ENCODE measurements around the gene COPS9.

The COPS9 gene

DNA sequence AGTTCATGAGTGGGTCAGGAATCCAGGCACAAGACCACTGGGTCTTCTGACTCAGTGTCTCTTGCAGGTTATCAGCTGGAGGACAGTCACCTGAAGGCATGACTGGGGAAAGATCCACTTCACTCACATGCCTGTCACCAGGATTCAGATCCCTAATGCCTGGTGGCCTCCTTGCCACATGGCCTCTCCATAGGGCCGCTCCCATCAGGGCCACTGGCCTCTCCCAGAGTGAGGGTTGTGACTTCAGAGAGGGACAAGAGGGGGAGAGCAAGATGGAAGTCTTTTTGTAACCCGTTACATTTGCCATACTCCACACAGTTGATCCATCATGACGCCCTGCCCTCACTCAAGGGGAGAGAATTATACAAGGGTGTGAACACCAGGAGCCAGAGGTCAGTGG lies 17.3 kb upstream of the COPS9 start:
- DNase-seq: peak in 2 of 10 donors; percentile 35 to 51
- intact Hi-C loops (cut with DNase I): loop anchor here (5.0 kb wide), 1 partner anchor 284 kb away; the partner anchor contains the start of gene GPC1

DNA sequence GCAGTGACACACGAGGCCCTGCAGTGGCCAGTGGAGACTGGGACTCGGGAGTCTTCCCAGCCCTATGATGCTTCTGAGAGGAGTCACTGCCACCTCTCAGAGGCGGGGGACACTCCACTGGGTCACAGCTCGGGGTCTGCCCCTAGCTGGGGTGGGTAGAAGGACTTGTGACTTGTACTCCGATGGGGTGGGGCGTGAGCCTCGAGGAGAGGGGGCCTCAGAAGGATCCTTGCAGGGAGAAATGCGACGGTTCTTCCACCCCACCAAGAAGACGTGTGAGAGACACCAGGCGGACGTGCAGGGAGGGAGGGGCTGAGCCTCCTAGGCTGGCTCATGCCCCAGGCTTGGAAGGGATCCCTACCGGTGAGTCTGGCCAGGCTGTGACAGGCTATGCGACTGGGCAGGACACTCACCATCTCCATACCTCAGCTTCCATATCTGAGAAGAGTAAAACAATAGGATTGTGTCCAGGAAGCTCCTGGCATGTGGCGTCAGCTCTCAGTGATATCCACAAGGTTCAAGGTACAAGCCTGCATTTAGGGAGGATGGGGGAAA lies 15.4 kb upstream of the COPS9 start:
- intact Hi-C loops (cut with DNase I): loop anchor here (5.0 kb wide), 1 partner anchor 286 kb away; the partner anchor contains the start of gene GPC1
- peak in 4 of 10 donors; percentile 13 to 69 (median 58) for DNase-seq

DNA sequence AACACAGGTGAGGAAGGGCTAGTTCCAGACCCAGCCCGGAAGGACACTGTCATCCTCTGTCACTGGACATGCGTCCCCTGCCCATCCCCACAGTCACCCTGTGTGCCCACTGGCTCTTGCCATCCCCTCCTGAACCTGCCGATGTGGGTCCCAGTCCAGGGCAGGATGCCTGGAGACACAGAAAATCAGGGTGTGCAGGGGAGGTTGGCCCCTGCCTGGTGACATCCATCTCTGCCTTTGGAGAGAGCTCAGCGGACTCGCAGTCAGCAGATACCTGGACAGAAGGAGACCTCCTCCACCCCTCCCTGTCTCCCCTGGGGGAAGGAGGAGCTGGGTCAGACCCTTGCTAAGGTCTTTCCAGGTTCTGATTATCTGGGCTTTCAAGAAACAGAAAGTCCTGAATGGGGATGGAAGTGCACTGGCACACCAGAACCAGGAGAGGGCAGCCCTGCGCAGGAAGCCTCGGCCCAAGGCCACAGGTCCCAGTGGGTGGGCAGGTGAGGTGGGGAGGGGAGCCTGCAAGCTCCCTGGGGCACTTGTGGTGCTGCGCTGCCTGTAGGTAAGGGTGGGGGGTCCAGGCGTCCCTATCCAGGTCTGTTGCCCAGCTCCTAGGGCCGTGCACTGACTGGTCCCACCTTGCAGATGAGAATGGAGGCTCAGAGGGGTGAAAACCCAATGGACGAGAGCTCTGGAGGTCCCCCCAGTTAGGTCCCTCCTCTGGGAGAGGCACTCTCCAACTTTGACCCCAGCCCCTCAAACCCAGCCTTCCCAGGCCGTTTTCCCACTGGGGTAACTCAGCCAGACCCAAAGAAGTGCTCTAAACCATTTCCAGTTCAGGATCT lies 14.1 kb upstream of the COPS9 start:
- peak in 9 of 10 donors; percentile 41 to 93 (median 56) for DNase-seq
- intact Hi-C loops (cut with DNase I): loop anchor here (5.0 kb wide), 1 partner anchor 287 kb away; the partner anchor contains the start of gene GPC1

DNA sequence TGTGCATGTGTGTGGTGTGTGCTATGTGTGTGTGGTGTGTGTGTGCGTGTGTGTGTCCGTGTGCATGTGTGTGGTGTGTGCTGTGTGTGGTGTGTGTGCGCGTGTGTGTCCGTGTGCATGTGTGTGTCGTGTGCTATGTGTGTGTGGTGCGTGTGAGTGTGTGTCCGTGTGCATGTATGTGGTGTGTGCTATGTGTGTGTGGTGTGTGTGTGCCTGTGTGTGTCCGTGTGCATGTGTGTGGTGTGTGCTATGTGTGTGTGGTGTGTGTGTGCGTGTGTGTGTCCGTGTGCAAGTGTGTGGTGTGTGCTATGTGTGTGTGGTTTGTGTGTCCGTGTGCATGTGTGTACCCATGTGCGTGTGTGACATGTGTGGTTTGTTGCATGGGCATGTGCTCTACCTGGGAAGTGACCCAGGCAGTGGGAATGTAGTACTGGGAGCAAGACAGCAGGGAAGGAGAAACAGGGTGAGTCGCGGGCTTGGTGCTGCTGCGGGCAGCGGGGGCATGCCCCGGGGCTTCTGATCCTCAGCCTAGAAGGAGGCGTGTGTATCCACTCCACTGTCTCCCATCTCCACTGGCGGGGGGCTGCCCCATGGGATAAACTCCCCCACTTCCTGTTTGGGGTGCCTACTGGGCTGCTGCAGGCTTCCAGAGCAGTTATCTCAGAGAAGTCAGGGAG lies 11.9 kb upstream of the COPS9 start:
- intact Hi-C loops (cut with DNase I): no loop called here

DNA sequence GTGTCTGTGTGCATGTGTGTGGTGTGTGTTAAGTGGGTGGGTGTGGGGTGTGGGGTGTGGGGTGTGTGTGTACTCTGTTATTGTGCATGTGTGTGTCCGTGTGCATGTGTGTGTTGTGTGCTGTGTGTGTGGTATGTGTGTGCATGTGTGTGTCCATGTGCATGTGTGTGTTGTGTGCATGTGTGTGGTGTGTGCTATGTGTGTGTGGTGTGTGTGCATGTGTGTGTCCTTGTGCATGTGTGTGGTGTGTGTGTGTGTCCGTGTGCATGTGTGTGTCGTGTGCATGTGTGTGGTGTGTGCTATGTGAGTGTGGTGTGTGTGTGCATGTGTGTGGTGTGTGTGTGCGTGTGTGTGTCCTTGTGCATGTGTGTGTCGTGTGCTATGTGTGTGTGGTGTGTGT lies 11.3 kb upstream of the COPS9 start:
- no peak for DNase-seq
- intact Hi-C loops (cut with DNase I): no loop called here

More for the DNA sequence above, 11.9 kb upstream of the COPS9 start:
- DNase-seq: peak in 1 of 10 donors; percentile 52

DNA sequence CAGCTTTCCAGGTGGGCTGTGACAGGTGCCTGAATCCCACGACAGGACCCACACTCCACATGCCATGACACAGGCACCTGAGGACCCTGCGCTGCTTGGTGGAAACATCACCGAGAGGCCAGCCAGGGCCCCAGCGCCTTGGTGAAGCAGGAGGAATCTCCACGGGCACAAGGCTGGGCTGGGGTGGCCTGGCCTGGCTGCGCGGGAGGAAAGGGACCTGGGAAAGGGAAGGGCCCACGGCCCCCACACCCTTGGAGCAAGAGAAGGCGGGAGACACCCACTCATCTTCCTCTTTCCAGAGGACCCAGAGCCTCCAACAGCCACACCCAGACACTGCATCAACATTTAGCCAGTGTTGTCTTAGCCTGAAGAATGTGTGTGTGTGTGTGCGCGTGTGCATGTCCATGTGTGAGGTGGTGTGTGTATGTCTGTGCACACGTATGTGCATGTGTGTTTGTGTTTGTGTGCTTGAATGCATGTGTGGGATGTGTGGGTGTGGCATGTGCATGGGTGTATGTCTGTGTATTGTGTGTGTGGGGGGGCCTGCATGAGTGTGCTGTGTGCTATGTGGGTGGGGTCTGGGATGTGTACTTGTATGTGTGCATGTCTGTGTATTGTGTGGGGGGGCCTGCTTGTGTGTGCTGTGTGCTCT lies 10.6 kb upstream of the COPS9 start:
- DNase-seq: peak in 1 of 10 donors; percentile 35
- intact Hi-C loops (cut with DNase I): no loop called here

DNA sequence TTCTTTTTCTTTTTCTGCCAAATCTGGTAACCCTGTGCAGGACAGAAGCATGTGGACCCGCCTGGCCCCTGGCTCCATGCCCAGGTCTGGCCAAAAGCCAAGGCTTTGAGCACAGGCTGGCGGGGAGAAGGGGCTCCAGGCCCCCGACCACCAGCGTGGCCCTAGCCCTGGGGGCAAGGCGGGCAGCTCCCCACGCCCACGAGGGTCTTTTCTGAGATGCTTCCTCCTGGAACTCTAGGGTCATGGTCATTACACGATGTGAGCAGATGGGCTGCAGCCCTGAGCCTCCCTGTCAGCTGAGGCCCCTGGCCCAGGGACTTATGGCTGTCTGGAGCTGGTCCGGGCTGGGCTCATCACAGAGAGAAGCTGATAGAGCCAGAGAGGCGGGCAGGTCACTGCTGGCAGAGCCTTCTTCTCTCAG lies 10.0 kb upstream of the COPS9 start:
- intact Hi-C loops (cut with DNase I): no loop called here
- peak in 1 of 10 donors; percentile 66 for DNase-seq

DNA sequence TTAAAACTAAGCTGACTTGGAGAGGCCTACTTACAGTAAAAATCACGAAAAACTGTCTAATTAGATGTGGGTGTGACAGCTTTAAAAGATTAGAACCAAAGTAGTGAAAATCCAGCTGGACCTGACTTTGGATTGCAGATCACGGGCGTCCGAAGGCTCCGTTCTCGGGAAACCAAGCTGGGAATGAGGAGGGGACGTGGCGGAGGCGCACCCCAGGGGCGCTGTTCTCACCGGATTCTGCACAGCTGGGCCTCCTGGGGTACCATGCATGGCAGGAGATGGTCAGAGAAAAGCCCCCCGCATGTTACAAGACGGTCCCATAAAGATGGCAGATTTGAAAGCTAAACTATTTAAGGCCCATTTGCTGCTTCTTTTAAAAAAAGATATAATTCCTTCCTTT lies 9.4 kb upstream of the COPS9 start:
- intact Hi-C loops (cut with DNase I): no loop called here
- DNase-seq: peak in 3 of 10 donors; percentile 7 to 64 (median 57)

DNA sequence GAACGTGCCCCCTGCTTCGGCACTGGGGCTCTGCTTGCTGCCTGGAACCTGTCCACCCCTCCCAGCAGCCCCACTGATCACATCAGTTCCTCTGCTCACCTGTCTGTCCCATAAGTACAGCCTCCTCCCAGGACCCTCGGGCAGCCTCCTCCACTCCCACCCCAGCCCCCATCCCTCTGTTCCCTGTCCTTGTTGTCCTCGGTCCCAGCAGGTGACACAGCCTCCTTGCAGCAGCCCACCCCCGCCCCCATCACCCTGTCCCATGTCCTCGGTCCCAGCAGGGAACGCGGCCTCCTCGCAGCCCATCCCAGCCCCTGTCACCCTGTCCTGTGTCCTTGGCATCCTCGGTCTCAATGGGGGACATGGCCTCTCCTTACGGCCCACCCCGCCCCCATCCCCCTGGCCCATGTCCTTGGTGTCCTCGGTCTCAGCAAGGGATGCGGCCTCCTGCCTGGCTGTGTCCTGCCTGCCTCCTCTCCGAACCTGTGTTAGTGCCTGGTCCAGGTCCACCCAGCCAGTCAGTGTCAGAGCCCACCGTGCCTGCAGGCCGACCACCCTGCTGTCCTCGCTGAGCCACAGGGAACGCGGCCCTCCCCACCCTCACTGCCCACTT lies 8.7 kb upstream of the COPS9 start:
- DNase-seq: peak in 3 of 10 donors; percentile 61 to 80 (median 62)
- intact Hi-C loops (cut with DNase I): no loop called here

DNA sequence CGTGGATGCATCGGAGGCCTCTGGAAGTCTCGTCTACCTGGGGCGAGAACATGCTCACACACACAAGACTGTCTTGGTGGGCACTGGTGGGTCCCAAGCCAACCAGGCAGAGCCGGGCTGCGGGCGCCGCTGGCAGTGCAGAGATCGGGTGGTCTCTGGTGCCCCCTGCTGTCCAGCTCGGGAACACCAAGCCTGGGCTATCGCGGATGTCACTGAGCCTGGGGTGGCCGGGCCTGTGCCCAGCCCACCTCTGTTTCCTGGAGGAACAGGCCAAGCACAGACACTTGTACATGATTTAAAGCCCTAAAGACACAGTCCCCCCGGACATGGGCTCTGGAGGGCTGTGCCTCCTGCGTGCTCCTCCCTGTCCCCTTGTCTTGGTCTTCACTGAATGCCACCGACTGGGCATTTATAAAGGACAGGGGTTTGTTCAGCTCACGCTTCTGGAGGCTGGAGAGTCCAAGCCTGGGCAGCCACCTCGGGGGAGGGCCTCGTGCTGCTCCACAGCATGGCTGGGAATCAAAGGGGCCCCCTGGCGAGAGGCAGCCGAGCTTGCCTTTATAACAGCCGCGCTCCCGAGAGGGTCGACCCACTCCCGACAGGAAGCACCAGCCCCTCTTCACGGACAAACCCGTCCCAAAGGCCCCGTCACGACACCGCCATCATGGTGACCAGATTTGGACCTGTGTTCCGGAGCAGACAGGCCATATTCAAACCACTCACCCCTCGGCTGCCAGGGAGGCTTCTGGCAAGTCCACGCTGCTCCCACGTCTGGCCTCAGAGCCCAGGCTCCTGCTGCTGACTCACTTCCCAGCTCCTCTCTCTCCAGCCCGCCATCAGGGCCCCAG lies 7.9 kb upstream of the COPS9 start:
- intact Hi-C loops (cut with DNase I): loop anchor here (1.0 kb wide), 1 partner anchor 83 kb away; no protein-coding TSS in a partner anchor
- peak; percentile 74 to 97 (median 86) for DNase-seq

DNA sequence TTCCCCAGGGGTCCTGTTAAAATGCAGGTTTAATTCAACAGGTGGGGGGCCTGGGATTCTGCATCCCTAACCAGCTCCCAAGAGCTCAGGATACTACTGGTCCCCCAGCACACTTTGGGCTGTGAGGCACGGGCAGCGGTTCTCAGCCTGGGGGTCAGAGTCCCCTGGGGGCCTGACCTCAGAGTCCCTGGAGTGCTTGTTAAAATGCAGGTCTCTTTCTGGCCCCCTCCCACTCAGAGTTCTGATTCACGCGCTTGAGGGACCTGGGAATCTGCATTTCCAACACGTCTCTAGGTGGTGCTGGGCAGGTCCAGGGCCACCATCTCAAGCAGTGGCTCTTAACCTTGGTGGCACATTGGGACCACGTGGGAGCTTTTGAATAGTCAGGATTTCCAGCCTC lies 7.2 kb upstream of the COPS9 start:
- intact Hi-C loops (cut with DNase I): loop anchor here (1.0 kb wide), 1 partner anchor 82 kb away; no protein-coding TSS in a partner anchor
- peak in 5 of 10 donors; percentile 6 to 34 (median 22) for DNase-seq

DNA sequence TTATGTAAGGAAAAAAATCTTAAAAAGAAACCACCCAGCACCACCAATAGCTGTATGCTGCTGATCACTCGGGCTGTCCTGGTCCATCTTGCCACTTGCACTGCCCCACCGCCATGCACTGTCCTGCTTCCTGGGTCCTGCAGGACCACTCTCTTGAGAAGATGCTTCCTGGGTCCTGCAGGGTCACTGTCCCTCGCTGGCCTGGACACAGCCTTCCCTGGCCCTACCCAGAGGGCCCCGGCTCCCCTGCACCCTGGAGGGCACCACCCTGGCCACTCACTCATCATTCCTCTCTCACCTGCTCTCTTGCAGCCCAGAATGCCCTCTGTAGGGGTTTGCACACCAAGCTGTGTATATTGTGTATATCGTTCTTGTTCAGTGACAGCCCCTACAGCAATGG lies 6.8 kb upstream of the COPS9 start:
- intact Hi-C loops (cut with DNase I): loop anchor here (1.0 kb wide), 1 partner anchor 82 kb away; no protein-coding TSS in a partner anchor
- peak in 4 of 10 donors; percentile 6 to 51 (median 35) for DNase-seq

DNA sequence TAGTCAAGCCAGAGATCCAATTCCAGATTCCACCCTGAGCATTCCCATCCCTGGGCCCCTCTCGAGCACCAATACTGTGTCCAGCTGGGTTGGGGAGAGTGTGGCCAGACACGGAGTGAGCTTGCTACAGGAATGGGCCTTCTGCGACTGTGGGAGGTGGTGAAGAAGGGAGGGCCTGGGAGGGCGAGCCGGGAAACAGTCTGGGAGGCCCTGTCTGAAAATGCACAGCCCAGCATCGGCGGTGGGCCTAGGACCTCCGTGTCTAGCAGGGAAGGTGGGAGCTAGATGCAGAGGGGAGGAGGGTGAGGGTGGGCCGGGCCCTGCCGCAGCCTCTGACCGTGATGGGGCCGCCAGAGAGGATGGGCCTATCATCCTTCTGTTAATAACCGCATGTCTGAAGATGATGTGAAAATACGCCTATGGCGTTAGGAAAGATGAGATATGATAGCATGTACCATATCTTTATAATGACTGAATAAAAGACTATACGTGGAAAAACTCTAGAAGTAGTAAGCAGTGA lies 6.2 kb upstream of the COPS9 start:
- peak in 3 of 10 donors; percentile 27 to 62 (median 43) for DNase-seq
- intact Hi-C loops (cut with DNase I): no loop called here

DNA sequence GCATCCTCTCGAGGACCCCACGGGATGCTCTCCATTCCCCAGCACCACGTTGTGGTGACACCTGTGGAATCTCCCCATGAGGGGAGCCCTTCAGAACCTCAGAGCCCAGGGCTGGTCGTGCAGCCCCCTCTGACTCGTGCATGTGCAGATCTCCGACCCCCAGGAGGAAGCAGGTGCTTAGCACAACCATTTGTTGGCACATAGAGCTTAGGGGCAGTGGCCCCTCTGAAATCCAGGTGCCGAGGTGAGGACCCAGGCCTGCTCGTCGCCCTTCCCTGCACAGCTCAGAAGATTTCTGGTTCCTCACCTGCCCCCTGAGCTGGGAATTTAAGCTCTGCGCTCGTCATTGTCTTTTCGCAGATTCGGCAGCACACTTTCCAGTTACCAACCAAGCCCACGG lies 5.6 kb upstream of the COPS9 start:
- DNase-seq: peak in 3 of 10 donors; percentile 25 to 53 (median 44)
- intact Hi-C loops (cut with DNase I): no loop called here

DNA sequence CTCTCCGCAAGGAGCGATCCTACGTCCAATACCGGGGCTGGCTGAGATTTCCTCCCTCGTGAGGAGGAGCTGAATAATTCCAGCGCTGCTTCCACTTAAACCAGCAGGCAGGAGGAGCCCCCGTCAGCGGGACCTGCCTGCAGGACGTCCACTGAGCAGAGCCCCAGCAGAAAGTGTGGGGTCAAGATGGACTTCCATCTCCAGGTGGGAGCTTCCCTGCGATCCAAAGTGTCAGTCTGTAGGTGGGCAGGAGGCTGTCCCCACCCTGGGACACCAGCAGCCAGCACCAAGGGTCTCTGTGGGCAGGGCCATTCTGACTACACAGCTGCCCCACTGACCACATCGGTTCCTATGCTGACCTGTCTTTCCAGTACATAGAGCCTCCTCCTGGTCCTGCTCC lies 4.8 kb upstream of the COPS9 start:
- peak in 4 of 10 donors; percentile 9 to 69 (median 63) for DNase-seq
- intact Hi-C loops (cut with DNase I): no loop called here

DNA sequence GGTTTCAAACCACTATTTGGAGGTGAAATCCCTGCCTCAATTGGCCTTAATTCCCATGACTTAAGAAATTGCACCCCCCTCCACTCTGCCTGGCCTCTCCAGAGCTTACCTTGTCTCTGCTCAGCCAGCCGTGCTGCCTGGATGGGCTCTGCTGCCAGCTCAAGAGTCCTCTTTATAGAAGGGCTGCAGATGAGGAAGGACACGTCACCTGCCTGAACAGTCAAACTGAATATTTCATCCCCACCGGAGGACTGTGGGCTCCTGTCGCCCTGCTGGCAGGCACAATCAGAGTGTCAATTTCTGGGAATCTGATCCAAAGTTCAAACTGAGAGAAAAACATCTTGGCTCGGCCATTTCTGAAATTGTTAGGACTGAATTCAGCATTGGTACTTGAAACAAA lies 4.4 kb upstream of the COPS9 start, which contains the start of gene OTOS:
Gene OTOS (minus strand): TSS at position 148 of the 400 bp plus-strand sequence. CDS start 332 bp downstream, outside the sequence.
- intact Hi-C loops (cut with DNase I): no loop called here
- peak in 4 of 10 donors; percentile 13 to 75 (median 71) for DNase-seq

DNA sequence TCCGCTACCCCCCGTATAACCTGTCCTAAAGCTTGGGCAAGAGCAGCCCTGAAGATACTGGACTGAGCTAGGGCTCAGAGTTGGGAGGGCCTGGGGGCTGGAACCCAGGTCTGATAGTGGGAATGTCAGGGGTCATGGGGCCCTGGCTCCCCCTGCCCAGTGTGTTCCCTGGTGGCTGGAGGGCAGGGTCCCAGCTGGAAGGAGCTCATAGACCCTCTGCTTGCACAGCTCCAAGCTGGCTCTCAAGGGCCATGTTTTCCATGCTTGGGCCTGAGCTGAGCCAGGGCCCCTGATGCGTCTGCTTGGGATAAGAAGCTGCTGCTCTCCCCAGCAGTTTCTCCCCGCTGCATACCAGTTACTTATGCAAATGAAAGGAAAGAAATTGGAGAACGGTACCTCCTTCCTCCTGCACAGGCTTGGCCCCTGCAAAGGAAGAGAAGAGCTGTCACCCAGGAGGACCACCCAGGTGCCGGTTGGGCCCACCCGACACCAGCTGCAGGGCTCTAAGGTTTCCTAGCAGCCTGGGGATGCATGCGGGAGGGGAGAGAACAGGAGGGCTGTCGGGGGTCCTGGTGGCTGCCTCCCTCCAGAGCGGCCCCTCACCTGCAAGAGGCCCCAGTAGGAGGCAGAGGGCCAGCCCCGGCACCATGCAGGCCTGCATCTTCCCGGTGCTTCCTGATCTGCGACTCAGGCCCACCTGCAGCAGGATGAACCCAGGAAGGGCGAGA lies 3.7 kb upstream of the COPS9 start:
- intact Hi-C loops (cut with DNase I): loop anchor here (5.0 kb wide), 1 partner anchor 118 kb away; no protein-coding TSS in a partner anchor
- DNase-seq: peak in 4 of 10 donors; percentile 2 to 63 (median 54)

Data from posterior cingulate gyrus (tissue), 11 donors.